ENCODE results near the gene CD28.

CD28 gene

GRCh38 chr2:203730076-203730729 is 23.8 kb downstream of the CD28 start:
- Histone ChIP-seq H4K20me1 (ENCODE audit: insufficient read depth, low read length) (no peaks in the 10 kb centered on the region), H3K79me2 (ENCODE audit: insufficient read depth, low read length) (no peaks in the 10 kb centered on the region), H3K9me3 (ENCODE audit: insufficient read depth, low read length, severe bottlenecking) (no peaks in the 10 kb centered on the region), H3K36me3 (ENCODE audit: insufficient read depth, low read length) (no peaks in the 10 kb centered on the region), H2AFZ (ENCODE audit: low read depth, low read length) (no peak overlapping the region), H3K4me1 (ENCODE audit: insufficient read depth, low read length) (0 out of 2 replicates have a peak, but pooled peaks cover 3% of the 10 kb centered on the region), H3K27me3 (ENCODE audit: insufficient read depth, low read length, poor library complexity) (no peaks in the 10 kb centered on the region), H3K4me2 (ENCODE audit: insufficient read depth, low read length) (no peak overlapping the region), H3K27ac (ENCODE audit: low read length) (no peak overlapping the region), H3K4me3 (ENCODE audit: low read depth in 1 of 2, low read length in 2 of 2) (no peak overlapping the region), H3K9ac (ENCODE audit: low read depth, low read length) (no peak overlapping the region)
- TF ChIP-seq, protein P1, sequence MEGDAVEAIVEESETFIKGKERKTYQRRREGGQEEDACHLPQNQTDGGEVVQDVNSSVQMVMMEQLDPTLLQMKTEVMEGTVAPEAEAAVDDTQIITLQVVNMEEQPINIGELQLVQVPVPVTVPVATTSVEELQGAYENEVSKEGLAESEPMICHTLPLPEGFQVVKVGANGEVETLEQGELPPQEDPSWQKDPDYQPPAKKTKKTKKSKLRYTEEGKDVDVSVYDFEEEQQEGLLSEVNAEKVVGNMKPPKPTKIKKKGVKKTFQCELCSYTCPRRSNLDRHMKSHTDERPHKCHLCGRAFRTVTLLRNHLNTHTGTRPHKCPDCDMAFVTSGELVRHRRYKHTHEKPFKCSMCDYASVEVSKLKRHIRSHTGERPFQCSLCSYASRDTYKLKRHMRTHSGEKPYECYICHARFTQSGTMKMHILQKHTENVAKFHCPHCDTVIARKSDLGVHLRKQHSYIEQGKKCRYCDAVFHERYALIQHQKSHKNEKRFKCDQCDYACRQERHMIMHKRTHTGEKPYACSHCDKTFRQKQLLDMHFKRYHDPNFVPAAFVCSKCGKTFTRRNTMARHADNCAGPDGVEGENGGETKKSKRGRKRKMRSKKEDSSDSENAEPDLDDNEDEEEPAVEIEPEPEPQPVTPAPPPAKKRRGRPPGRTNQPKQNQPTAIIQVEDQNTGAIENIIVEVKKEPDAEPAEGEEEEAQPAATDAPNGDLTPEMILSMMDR (IDR thresholded peaks at IDR 0.05; ENCODE audit: borderline replicate concordance, extremely low read depth, low read length, poor library complexity, severe bottlenecking): no peak
- ATAC-seq (ENCODE audit: insufficient read depth, low read depth) (no peak), DNase-seq (no peak)

- DNase-seq (no peak), ATAC-seq (ENCODE audit: insufficient read depth, low read depth) (no peak)
- Histone ChIP-seq H3K4me2 (ENCODE audit: insufficient read depth, low read length) (no peak overlapping the region), H3K4me3 (ENCODE audit: low read depth in 1 of 2, low read length in 2 of 2) (no peak overlapping the region), H3K36me3 (ENCODE audit: insufficient read depth, low read length) (no peaks in the 10 kb centered on the region), H3K79me2 (ENCODE audit: insufficient read depth, low read length) (no peaks in the 10 kb centered on the region), H3K9ac (ENCODE audit: low read depth, low read length) (no peak overlapping the region), H3K27me3 (ENCODE audit: insufficient read depth, low read length, poor library complexity) (no peaks in the 10 kb centered on the region), H3K9me3 (ENCODE audit: insufficient read depth, low read length, severe bottlenecking) (no peaks in the 10 kb centered on the region), H3K27ac (ENCODE audit: low read length) (no peak overlapping the region), H4K20me1 (ENCODE audit: insufficient read depth, low read length) (no peaks in the 10 kb centered on the region), H2AFZ (ENCODE audit: low read depth, low read length) (no peak overlapping the region), H3K4me1 (ENCODE audit: insufficient read depth, low read length) (0 out of 2 replicates have a peak, but pooled peaks cover 3% of the 10 kb centered on the region)
- no peak for TF ChIP-seq EZH2 (IDR thresholded peaks at IDR 0.05; ENCODE audit: borderline replicate concordance, low read depth, low read length, severe bottlenecking)
- TF ChIP-seq, protein P1 (IDR thresholded peaks at IDR 0.05; ENCODE audit: borderline replicate concordance, extremely low read depth, low read length, poor library complexity, severe bottlenecking): no peak
These were observed 24.4 kb downstream of the CD28 start for GRCh38 chr2:203730883-203731282.

GRCh38 chr2:203732092-203732952 is 25.9 kb downstream of the CD28 start:
- Histone ChIP-seq H2AFZ (ENCODE audit: low read depth, low read length) (no peak overlapping the region), H3K4me2 (ENCODE audit: insufficient read depth, low read length) (no peak overlapping the region), H3K27ac (ENCODE audit: low read length) (0 out of 2 replicates have a peak overlapping the region, but pooled peaks have one; percentile 6), H3K36me3 (ENCODE audit: insufficient read depth, low read length) (no peaks in the 10 kb centered on the region), H3K4me3 (ENCODE audit: low read depth in 1 of 2, low read length in 2 of 2) (no peak overlapping the region), H3K9ac (ENCODE audit: low read depth, low read length) (no peak overlapping the region), H3K4me1 (ENCODE audit: insufficient read depth, low read length) (0 out of 2 replicates have a peak, but pooled peaks cover 3% of the 10 kb centered on the region), H4K20me1 (ENCODE audit: insufficient read depth, low read length) (no peaks in the 10 kb centered on the region), H3K79me2 (ENCODE audit: insufficient read depth, low read length) (no peaks in the 10 kb centered on the region), H3K27me3 (ENCODE audit: insufficient read depth, low read length, poor library complexity) (no peaks in the 10 kb centered on the region), H3K9me3 (ENCODE audit: insufficient read depth, low read length, severe bottlenecking) (no peaks in the 10 kb centered on the region)
- ATAC-seq (ENCODE audit: insufficient read depth, low read depth) (no peak), DNase-seq (no peak)
- TF ChIP-seq, protein P1 (IDR thresholded peaks at IDR 0.05; ENCODE audit: borderline replicate concordance, extremely low read depth, low read length, poor library complexity, severe bottlenecking): no peak
- TF ChIP-seq EZH2 (IDR thresholded peaks at IDR 0.05; ENCODE audit: borderline replicate concordance, low read depth, low read length, severe bottlenecking): no peak

Measured in DND-41 (cell line).